HepG2 (cell line): ENCODE data around the gene SLC4A5. TPM values are rescaled to one million over a fixed set of nuclear protein-coding genes. Genes with fewer than 3 reads are reported as not detected.

ENCODE experiments used
- AGO2 ChIP-seq: fragments of 200-400 bp; formaldehyde crosslinking; optimal IDR thresholded peaks from 2 replicates; pipeline ENCODE3; 2017; ENCODE audit warnings: mild to moderate bottlenecking, low read depth, low read length, moderate library complexity
- ASH2L ChIP-seq: fragments of 300-600, 200-600 bp; sonication (generic); IDR thresholded peaks from 2 replicates; pipeline ENCODE4 v1.7.0; 2017; ENCODE audit warnings: low read depth, mild to moderate bottlenecking, moderate library complexity, mixed read lengths, low read length; ENCODE audit not compliant: insufficient read length
- CCDC6 ChIP-seq: sonication (generic); formaldehyde crosslinking; IDR thresholded peaks from 2 replicates; pipeline ENCODE4 v1.8.1; 2022; ENCODE audit warnings: mild to moderate bottlenecking, missing genetic modification reagents, moderate library complexity
- CREM ChIP-seq, 2 experiments: sonication (generic) in 1 of 2; formaldehyde crosslinking in 1 of 2; IDR thresholded peaks; 2 replicates each; pipeline versions ENCODE4 v1.4.0 to v1.6.1; 2016 to 2020; ENCODE audit warnings: antibody characterized with exemption in 1 of 2, mild to moderate bottlenecking in 1 of 2, missing genetic modification reagents in 1 of 2
- ERF ChIP-seq: IDR thresholded peaks from 2 replicates; pipeline ENCODE4 v1.6.1; 2018; ENCODE audit warnings: missing biosample characterization, missing genetic modification reagents
- ETV6 ChIP-seq: sonication (generic); formaldehyde crosslinking; conservative IDR thresholded peaks from 2 replicates; pipeline ENCODE4 v1.4.0; 2020; ENCODE audit warnings: missing genetic modification reagents
- FOXJ3 ChIP-seq: sonication (generic); formaldehyde crosslinking; IDR thresholded peaks from 2 replicates; pipeline ENCODE4 v1.4.0; 2020; ENCODE audit warnings: missing genetic modification reagents, mild to moderate bottlenecking, borderline replicate concordance
- JUN ChIP-seq: sonication (generic); formaldehyde crosslinking; IDR thresholded peaks from 2 replicates; pipeline ENCODE4 v1.4.0; 2020; ENCODE audit warnings: mild to moderate bottlenecking, missing genetic modification reagents
- MED8 ChIP-seq: sonication (generic); formaldehyde crosslinking; IDR thresholded peaks from 2 replicates; pipeline ENCODE4 v1.8.1; 2023; ENCODE audit warnings: mild to moderate bottlenecking, missing genetic modification reagents; ENCODE audit not compliant: insufficient replicate concordance
- MEF2D ChIP-seq: sonication (generic); formaldehyde crosslinking; IDR thresholded peaks from 2 replicates; pipeline ENCODE4 v1.5.1; 2020; ENCODE audit warnings: mild to moderate bottlenecking, missing genetic modification reagents
- MIXL1 ChIP-seq: IDR thresholded peaks from 2 replicates; pipeline ENCODE4 v1.6.1; 2016
- MTF1 ChIP-seq: sonication (generic); formaldehyde crosslinking; IDR thresholded peaks from 2 replicates; pipeline ENCODE4 v1.5.0; 2020; ENCODE audit warnings: missing genetic modification reagents
- MZF1 ChIP-seq: sonication (generic); formaldehyde crosslinking; IDR thresholded peaks from 2 replicates; pipeline ENCODE4 v1.8.1; 2023; ENCODE audit warnings: mild to moderate bottlenecking, missing genetic modification reagents, borderline replicate concordance
- SP140L ChIP-seq: sonication (generic); formaldehyde crosslinking; IDR thresholded peaks from 2 replicates; pipeline ENCODE4 v1.4.0; 2020; ENCODE audit warnings: missing genetic modification reagents, borderline replicate concordance
- XBP1 ChIP-seq: sonication (generic); formaldehyde crosslinking; IDR thresholded peaks from 2 replicates; pipeline ENCODE4 v1.5.0; 2020; ENCODE audit warnings: missing genetic modification reagents
- ZBTB7B ChIP-seq: sonication (generic); formaldehyde crosslinking; IDR thresholded peaks from 2 replicates; pipeline ENCODE4 v1.4.0; 2020; ENCODE audit warnings: missing genetic modification reagents
- ZNF121 ChIP-seq: sonication (generic); formaldehyde crosslinking; IDR thresholded peaks from 2 replicates; pipeline ENCODE4 v1.5.0; 2020; ENCODE audit warnings: mild to moderate bottlenecking, missing genetic modification reagents
- ZNF260 ChIP-seq: sonication (generic); formaldehyde crosslinking; IDR thresholded peaks from 2 replicates; pipeline ENCODE4 v1.4.0; 2020; ENCODE audit warnings: missing genetic modification reagents, low read depth, mild to moderate bottlenecking, borderline replicate concordance
- ZNF7 ChIP-seq: IDR thresholded peaks from 2 replicates; pipeline ENCODE4 v1.6.1; 2016; ENCODE audit warnings: missing biosample characterization, missing genetic modification reagents
- ZNF713 ChIP-seq: sonication (generic); formaldehyde crosslinking; IDR thresholded peaks from 2 replicates; pipeline ENCODE4 v1.4.0; 2020; ENCODE audit warnings: mild to moderate bottlenecking, missing genetic modification reagents
- ZNF841 ChIP-seq: sonication (generic); formaldehyde crosslinking; IDR thresholded peaks from 2 replicates; pipeline ENCODE4 v1.8.1; 2023; ENCODE audit warnings: missing genetic modification reagents, borderline replicate concordance
- ZSCAN30 ChIP-seq: sonication (generic); formaldehyde crosslinking; IDR thresholded peaks from 2 replicates; pipeline ENCODE4 v1.5.0; 2020; ENCODE audit warnings: mild to moderate bottlenecking, missing genetic modification reagents
- polyA plus RNA-seq, 8 experiments: library from polyadenylated mRNA; depleted of rRNA in 3 of 8; stranded (reverse) in 7 of 8; unstranded in 1 of 8; fragments of >200 nt; fragmentation: Illumina TruSeq in 4 of 8; extraction: Trizol in 4 of 8; gene quantifications; 2 replicates each; pipeline versions ENCODE4 v1.2.1 to v1.2.3, GENCODE V29; 2011 to 2016; ENCODE audit warnings: low read depth in 4 of 8, missing spikeins in 1 of 8, mixed read lengths in 1 of 8; ENCODE audit not compliant: insufficient read depth in 1 of 8
- total RNA-seq, 5 experiments: library from RNA; depleted of rRNA; stranded (reverse); fragments of >200 nt; fragmentation: Illumina TruSeq; extraction: Trizol; gene quantifications; 2 replicates each; pipeline ENCODE4 v1.2.3, GENCODE V29; 2016; ENCODE audit warnings: low read depth in 1 of 5
- TF ChIP-seq, protein P1 (sequence below): sonication (generic); formaldehyde crosslinking; IDR thresholded peaks from 2 replicates; pipeline ENCODE4 v1.4.0; 2020; ENCODE audit warnings: missing genetic modification reagents, low read depth, mild to moderate bottlenecking, borderline replicate concordance
- TF ChIP-seq, protein P2 (sequence below): sonication (generic); formaldehyde crosslinking; IDR thresholded peaks from 2 replicates; pipeline ENCODE4 v1.9.0; 2022; ENCODE audit warnings: missing genetic modification reagents, mild to moderate bottlenecking, borderline replicate concordance
- TF ChIP-seq, protein P3 (sequence below): sonication (generic); formaldehyde crosslinking; IDR thresholded peaks from 2 replicates; pipeline ENCODE4 v1.5.0; 2020; ENCODE audit warnings: mild to moderate bottlenecking, missing genetic modification reagents

Gene SLC4A5
- total and polyA plus RNA-seq, 2 of the 13 experiments (the other 11 are each of a cell fraction or from before 2014, with no cell fraction given): 0.50 TPM; not detected in 1

DNA sequence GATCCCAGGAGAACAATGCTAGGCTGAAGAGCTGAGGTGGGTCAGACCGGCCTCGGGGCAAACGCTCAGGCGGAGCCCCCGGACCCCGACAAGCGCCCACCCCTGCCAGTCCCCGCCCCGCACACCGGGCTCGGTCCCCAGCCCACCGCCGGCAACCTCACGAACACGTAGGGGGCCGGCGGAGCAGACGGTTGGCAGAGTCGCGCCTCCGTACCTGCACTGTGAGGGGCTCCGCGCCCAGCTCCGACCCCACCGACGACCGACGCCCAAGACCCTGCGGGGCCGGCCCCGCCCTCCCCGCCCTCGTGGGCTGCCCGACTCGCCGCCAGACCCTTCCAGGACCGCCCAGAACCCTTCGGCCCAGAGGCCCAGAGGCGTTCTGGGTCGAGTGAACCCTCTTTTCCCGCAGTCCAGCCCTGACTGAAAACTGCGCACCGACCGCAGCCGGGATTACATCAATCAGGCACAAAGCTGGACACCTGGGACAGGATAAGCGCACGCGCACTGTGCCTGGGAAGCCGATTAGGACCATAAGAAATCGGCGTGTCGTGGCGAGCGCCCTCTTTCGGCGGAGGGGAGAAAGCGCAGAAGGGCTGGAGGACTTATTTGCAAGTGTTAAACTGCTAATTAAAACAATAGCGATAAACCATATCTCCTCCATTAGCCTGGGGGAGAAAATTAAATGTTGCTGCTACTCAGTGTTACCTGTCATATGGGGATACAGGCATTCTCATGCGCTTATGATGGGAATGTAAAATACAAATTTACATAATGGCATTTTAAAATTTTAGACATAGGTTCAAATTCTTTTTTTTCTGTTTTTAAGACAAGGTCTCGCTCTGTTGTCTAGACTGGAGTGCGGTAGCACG lies 48.6 kb upstream of the SLC4A5 start (continued):
- TF ChIP-seq ERF (CRISPR knock-in tag) (peak; percentile 86), ZBTB7B (CRISPR knock-in tag) (peak; percentile 98), ZNF713 (no peak; the same call in 1 of the 2 replicates), ETV6 (no peak; the same call in 1 of the 2 replicates), ZNF121 (CRISPR knock-in tag) (no peak), FOXJ3 (CRISPR knock-in tag) (no peak), MIXL1 (CRISPR knock-in tag) (peak; percentile 53), CCDC6 (CRISPR knock-in tag) (no peak; the same call in 1 of the 2 replicates), ZSCAN30 (CRISPR knock-in tag) (no peak), ZNF260 (CRISPR knock-in tag) (no peak), MED8 (CRISPR knock-in tag) (no peak), SP140L (no peak; the same call in 1 of the 2 replicates), MEF2D (CRISPR knock-in tag) (peak; percentile 19; the same call in 1 of the 2 replicates), AGO2 (no peak), ZNF841 (no peak), ZNF7 (CRISPR knock-in tag) (no peak), CREM (IDR thresholded peaks at IDR 0.05) (no peak), CREM (CRISPR knock-in tag; IDR thresholded peaks at IDR 0.05) (no peak), XBP1 (CRISPR knock-in tag) (no peak), ASH2L (peak; percentile 90), JUN (CRISPR knock-in tag) (no peak), MZF1 (0 out of 2 replicates have a peak, but pooled peaks have one; percentile 41), MTF1 (CRISPR knock-in tag) (no peak)
- TF ChIP-seq, protein P1, sequence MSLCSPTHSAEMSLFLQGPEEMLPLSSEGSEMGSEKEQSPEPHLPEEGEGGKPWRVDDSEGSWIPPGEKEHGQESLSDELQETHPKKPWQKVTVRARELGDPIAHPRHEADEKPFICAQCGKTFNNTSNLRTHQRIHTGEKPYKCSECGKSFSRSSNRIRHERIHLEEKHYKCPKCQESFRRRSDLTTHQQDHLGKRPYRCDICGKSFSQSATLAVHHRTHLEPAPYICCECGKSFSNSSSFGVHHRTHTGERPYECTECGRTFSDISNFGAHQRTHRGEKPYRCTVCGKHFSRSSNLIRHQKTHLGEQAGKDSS (CRISPR knock-in tag): no peak
- TF ChIP-seq, protein P2, sequence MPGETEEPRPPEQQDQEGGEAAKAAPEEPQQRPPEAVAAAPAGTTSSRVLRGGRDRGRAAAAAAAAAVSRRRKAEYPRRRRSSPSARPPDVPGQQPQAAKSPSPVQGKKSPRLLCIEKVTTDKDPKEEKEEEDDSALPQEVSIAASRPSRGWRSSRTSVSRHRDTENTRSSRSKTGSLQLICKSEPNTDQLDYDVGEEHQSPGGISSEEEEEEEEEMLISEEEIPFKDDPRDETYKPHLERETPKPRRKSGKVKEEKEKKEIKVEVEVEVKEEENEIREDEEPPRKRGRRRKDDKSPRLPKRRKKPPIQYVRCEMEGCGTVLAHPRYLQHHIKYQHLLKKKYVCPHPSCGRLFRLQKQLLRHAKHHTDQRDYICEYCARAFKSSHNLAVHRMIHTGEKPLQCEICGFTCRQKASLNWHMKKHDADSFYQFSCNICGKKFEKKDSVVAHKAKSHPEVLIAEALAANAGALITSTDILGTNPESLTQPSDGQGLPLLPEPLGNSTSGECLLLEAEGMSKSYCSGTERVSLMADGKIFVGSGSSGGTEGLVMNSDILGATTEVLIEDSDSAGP: peak; percentile 79
- TF ChIP-seq, protein P3, sequence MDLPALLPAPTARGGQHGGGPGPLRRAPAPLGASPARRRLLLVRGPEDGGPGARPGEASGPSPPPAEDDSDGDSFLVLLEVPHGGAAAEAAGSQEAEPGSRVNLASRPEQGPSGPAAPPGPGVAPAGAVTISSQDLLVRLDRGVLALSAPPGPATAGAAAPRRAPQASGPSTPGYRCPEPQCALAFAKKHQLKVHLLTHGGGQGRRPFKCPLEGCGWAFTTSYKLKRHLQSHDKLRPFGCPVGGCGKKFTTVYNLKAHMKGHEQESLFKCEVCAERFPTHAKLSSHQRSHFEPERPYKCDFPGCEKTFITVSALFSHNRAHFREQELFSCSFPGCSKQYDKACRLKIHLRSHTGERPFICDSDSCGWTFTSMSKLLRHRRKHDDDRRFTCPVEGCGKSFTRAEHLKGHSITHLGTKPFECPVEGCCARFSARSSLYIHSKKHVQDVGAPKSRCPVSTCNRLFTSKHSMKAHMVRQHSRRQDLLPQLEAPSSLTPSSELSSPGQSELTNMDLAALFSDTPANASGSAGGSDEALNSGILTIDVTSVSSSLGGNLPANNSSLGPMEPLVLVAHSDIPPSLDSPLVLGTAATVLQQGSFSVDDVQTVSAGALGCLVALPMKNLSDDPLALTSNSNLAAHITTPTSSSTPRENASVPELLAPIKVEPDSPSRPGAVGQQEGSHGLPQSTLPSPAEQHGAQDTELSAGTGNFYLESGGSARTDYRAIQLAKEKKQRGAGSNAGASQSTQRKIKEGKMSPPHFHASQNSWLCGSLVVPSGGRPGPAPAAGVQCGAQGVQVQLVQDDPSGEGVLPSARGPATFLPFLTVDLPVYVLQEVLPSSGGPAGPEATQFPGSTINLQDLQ (CRISPR knock-in tag): no peak
